Keratinocyte (primary cell): ENCODE results near the gene DTYMK.

Source experiments
- CTCF ChIP-seq, 3 experiments: IDR thresholded peaks in 1 of 3; conservative IDR thresholded peaks in 1 of 3; optimal IDR thresholded peaks in 1 of 3; 2 replicates in 2 of 3; 3 replicates in 1 of 3; pipeline versions ENCODE3 to v1.5.1; 2011; ENCODE audit warnings: low read length in 3 of 3, mild to moderate bottlenecking in 3 of 3, moderate library complexity in 2 of 3, control low read depth in 1 of 3, inconsistent platforms in 1 of 3; ENCODE audit not compliant: insufficient read depth in 2 of 3; ENCODE audit errors: extremely low read depth in 1 of 3
- EZH2 ChIP-seq: IDR thresholded peaks from one replicate; pipeline ENCODE4 v1.6.1; 2012; ENCODE audit warnings: inconsistent platforms, mild to moderate bottlenecking, low read length, moderate library complexity

GRCh38 chr2:241702155-241703031 is 15.8 kb upstream of the DTYMK start:
- TF ChIP-seq CTCF (optimal IDR thresholded peaks at IDR 0.05 in 1 of 3, IDR thresholded peaks at IDR 0.05 in 1 of 3, conservative IDR thresholded peaks at IDR 0.05 in 1 of 3; ENCODE audit: extremely low read depth in 1 of 3, insufficient read depth in 2 of 3, low read length in 3 of 3) (peak; percentile 16 to 70 (median 40)), EZH2 (no peak)
